Lower leg skin (tissue), 4 donors: ENCODE results near the gene POLR3K. TPM values are rescaled to one million over a fixed set of nuclear protein-coding genes. Genes with fewer than 3 reads are reported as not detected.

ENCODE experiments used
- DNase-seq, 2 donors: peaks; one replicate each; pipeline ENCODE4 v3.0.0-alpha.2; 2019; ENCODE audit warnings: low spot score in 2 of 2
- H3K4me3 ChIP-seq: fragments of 200-600 bp; sonication (generic); 2 replicates; pipeline ENCODE4 v1.5.1; 2017; ENCODE audit warnings: mild to moderate bottlenecking, low read depth; ENCODE audit not compliant: poor library complexity, severe bottlenecking
- CTCF ChIP-seq, 3 donors: fragments of 450-650 bp; IDR thresholded peaks; one replicate each; pipeline ENCODE4 v1.5.1; 2016; ENCODE audit warnings: antibody characterized with exemption in 3 of 3, mild to moderate bottlenecking in 3 of 3, moderate library complexity in 2 of 3
- POLR2A ChIP-seq, 2 donors: fragments of 450-650 bp; IDR thresholded peaks; one replicate each; pipeline ENCODE4 v1.6.1; 2016 to 2017; ENCODE audit warnings: antibody characterized with exemption in 2 of 2, mild to moderate bottlenecking in 1 of 2, moderate library complexity in 1 of 2
- WGBS, 2 donors: methylation state at CpG; one replicate each; pipeline ENCODE4 v1.1.5; 2018; 5-methylcytosine and 5-hydroxymethylcytosine counted together
- intact Hi-C: fragments of 100-400 bp; cut with DNase I; formaldehyde crosslinking; loops from one replicate; pipeline ENCODE4 v1.15.0; 2023; ENCODE audit warnings: low total_unique reads
- total RNA-seq, 4 donors: library from RNA; depleted of rRNA; stranded (reverse); fragments of >200 nt; gene quantifications; one replicate each; pipeline ENCODE4 v1.1.0, GENCODE V29; 2016

POLR3K gene
- total RNA-seq, 4 donors from 2014 or later = 1.1 to 6.0 (median 3.0) TPM

DNA sequence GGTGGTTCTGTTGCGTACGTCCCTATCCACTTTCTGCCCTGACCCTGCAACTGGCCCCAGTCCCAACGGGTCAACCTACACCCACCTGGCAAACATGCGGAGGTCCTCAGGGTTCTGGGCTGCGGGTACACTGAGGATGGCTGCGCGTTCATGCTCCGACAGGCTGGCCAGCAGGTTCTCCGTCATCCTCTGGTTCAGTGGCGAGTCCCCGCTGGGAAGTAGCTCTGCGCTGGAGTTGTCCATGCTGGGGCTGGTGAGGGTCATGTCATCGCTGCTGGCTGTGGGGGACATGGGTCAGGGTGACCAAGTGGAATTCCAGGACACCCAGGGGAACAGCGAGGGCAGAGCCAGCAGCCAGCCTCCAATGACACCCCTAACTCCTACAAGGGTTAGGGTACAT, 35.2 kb upstream of the POLR3K start:
- DNase-seq = no peak
- WGBS, 2 donors = 91 to 93% methylated on average over 10 to 14 of the region's 14 CpGs
- H3K4me3 ChIP-seq = no peak overlapping the region
- intact Hi-C loops = no loop called here
- TF ChIP-seq POLR2A (IDR thresholded peaks at IDR 0.05) = no peak
- no peak for TF ChIP-seq CTCF (IDR thresholded peaks at IDR 0.05)

GRCh38 chr16:86483-86952, 33.1 kb upstream of the POLR3K start:
- WGBS, 2 donors = 81% methylated on average over 19 to 23 of the region's 23 CpGs
- intact Hi-C loops = no loop called here

DNA sequence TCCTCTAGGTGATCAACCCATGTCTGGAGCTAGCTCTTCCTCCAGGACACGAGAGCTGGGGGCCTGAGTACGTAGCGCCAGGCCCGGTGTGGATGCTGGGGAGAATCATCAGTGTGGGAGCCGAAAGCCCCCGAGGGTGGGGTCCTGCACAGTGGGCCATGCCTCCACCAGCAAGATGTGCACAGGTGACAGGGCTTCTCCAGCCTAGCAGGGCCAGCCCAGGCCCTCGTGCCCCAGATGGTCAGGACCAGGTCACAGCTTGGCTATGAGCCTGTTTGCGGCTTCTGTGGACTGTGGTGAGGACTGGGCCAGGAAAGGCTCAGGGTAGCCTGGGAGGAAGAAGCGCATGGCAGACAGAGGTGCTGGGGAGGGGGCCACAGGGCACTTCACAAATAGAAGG, 32.5 kb upstream of the POLR3K start:
- no peak for DNase-seq
- TF ChIP-seq CTCF (IDR thresholded peaks at IDR 0.05) = no peak
- intact Hi-C loops = no loop called here
- no peak overlapping the region for H3K4me3 ChIP-seq
- 77 to 84% methylated on average over 9 of the region's 9 CpGs for WGBS, 2 donors

More at GRCh38 chr16:86483-86952, 33.1 kb upstream of the POLR3K start:
- no peak for TF ChIP-seq POLR2A (IDR thresholded peaks at IDR 0.05)
- TF ChIP-seq CTCF (IDR thresholded peaks at IDR 0.05) = no peak
- no peak overlapping the region for H3K4me3 ChIP-seq
- DNase-seq = no peak

- intact Hi-C loops = no loop called here
- no peak for DNase-seq
- H3K4me3 ChIP-seq = no peak overlapping the region
Observed at GRCh38 chr16:85407-85782, 32.0 kb upstream of the POLR3K start.

DNA sequence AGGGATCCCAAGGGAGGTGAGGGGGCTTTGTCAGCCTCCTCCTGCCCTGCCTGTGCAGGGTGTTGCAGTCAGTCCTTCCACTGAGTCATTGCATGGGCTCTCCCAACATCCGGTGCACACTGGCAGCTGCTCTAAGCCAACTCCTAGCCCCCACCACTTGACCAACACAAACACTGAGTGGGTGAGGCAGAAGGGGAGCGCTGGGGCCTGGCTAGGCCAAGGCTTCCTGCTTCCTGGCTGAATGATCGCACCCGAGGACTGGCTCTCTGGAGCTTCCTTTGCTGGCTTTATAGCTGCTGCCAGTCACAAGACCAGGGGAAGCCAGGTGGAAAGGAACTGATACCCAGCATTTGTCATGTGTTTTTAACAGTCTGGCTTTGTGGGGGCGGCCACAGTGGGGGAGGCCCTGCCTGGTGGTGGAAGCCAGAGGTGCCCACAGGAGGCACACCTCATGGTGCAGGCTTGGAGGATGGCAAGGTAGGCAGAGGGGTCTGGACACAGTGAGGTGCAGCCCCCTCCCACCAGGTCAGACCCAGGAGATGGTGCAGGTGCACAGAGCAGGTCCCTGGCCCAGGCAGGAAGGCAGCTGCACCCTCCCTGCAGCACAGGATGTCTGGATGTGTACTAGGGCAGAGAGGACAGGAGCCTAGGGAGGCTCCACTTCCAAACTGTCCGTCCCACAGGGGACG, 31.5 kb upstream of the POLR3K start:
- TF ChIP-seq CTCF (IDR thresholded peaks at IDR 0.05) (no peak), POLR2A (IDR thresholded peaks at IDR 0.05) (no peak)
- no peak overlapping the region for H3K4me3 ChIP-seq
- intact Hi-C loops = no loop called here
- WGBS, 2 donors = 41 to 60% methylated on average over 7 of the region's 7 CpGs
- DNase-seq = peak in 1 of 2 donors; percentile 62

More at GRCh38 chr16:85407-85782, 32.0 kb upstream of the POLR3K start:
- TF ChIP-seq CTCF (IDR thresholded peaks at IDR 0.05) (no peak), POLR2A (IDR thresholded peaks at IDR 0.05) (no peak)
- 74 to 76% methylated on average over 14 to 18 of the region's 18 CpGs for WGBS, 2 donors
